Heart left ventricle (tissue), 16 donors: ENCODE results near the gene CLCN6. TPM values are rescaled to one million over a fixed set of nuclear protein-coding genes. Genes with fewer than 3 reads are reported as not detected.

ENCODE experiments used
- ATAC-seq, 4 donors: fragments of 200-7000 bp; cut with Tn5 transposase; one replicate each; pipeline ENCODE4 v1.9.1; 2020 to 2022; ENCODE audit warnings: moderate library complexity in 4 of 4, mild to moderate bottlenecking in 3 of 4, moderate number of reproducible peaks in 1 of 4
- DNase-seq, 5 donors: peaks; one replicate each; pipeline ENCODE4 v3.0.0-alpha.2; 2020
- H3K27ac ChIP-seq, 12 donors: fragments of 200-600 bp; sonication (generic) in 4 of 12; one replicate each; pipeline versions ENCODE4 v1.5.0 to v1.8.0; 2016 to 2022; ENCODE audit warnings: mild to moderate bottlenecking in 2 of 12
- H3K27me3 ChIP-seq, 9 donors: fragments of 200-600 bp; sonication (generic) in 2 of 9; one replicate each; pipeline versions ENCODE4 v1.5.1 to v1.8.0; 2016 to 2022; ENCODE audit warnings: mild to moderate bottlenecking in 3 of 9
- H3K36me3 ChIP-seq, 9 donors: fragments of 200-600 bp; sonication (generic) in 2 of 9; one replicate each; pipeline versions ENCODE4 v1.5.0 to v1.8.0; 2018 to 2022; ENCODE audit warnings: mild to moderate bottlenecking in 2 of 9
- H3K4me1 ChIP-seq, 12 donors: fragments of 200-600 bp; sonication (generic) in 4 of 12; one replicate each; pipeline versions ENCODE4 v1.5.0 to v1.8.0; 2016 to 2022; ENCODE audit warnings: mild to moderate bottlenecking in 3 of 12
- H3K4me3 ChIP-seq, 12 donors: fragments of 200-600 bp; sonication (generic) in 4 of 12; one replicate each; pipeline versions ENCODE4 v1.5.0 to v1.8.0; 2017 to 2022; ENCODE audit warnings: mild to moderate bottlenecking in 9 of 12, moderate library complexity in 4 of 12
- H3K9me3 ChIP-seq, 12 donors: fragments of 200-600 bp; sonication (generic) in 4 of 12; one replicate each; pipeline versions ENCODE4 v1.5.0 to v1.8.0; 2016 to 2022; ENCODE audit warnings: mild to moderate bottlenecking in 1 of 12
- POLR2A ChIP-seq, 2 donors: fragments of 450-650 bp; IDR thresholded peaks; one replicate each; pipeline ENCODE4 v1.6.1; 2017; ENCODE audit warnings: antibody characterized with exemption in 2 of 2, mild to moderate bottlenecking in 2 of 2, moderate library complexity in 2 of 2
- WGBS, 4 donors: extraction: QIAGEN DNeasy Blood & Tissue Kit in 2 of 4; methylation state at CpG; one replicate each; pipeline versions ENCODE4 v1.1.5 to v1.1.7; 2013 to 2018; 5-methylcytosine and 5-hydroxymethylcytosine counted together
- intact Hi-C, 10 donors: fragments of 100-400 bp; cut with DNase I; formaldehyde crosslinking; loops; one replicate each; pipeline versions ENCODE4 v1.11.1 to v1.14.2; 2022
- polyA plus RNA-seq, 2 donors: library from polyadenylated mRNA; stranded (reverse); fragments of 200-250 nt; gene quantifications; one replicate each; pipeline ENCODE4 v1.2.3, GENCODE V29; 2013
- total RNA-seq, 9 donors: library from RNA; depleted of rRNA in 2 of 9; stranded (reverse); fragments of >200 nt in 2 of 9; fragmentation: NEBNext Ultra II Directional in 3 of 9; extraction: Animal tissue kit (Norgen Biotek cat#: 25700) in 3 of 9; gene quantifications; one replicate each; pipeline versions ENCODE4 v1.1.0 to v1.2.4, GENCODE V29; 2016 to 2023
- TF ChIP-seq, protein P1 (sequence below), 12 donors: fragments of 200-600 bp; sonication (generic) in 4 of 12; IDR thresholded peaks; one replicate each; pipeline versions ENCODE4 v1.5.0 to v1.8.0; 2018 to 2022; ENCODE audit warnings: antibody characterized with exemption in 12 of 12, mild to moderate bottlenecking in 5 of 12
- donor health status: ischemic (EF 13 %, LVEDD 7.1; RV severe dilation, severe dysfunction).
- donor health status: healthy with polysubstance abuse.
- donor health status: DM: no; HTN: yes; CAD: no.
- donor health status: DM: no; HTN: no; CAD: no.
- donor health status: ischemic (EF 25% LVEDD 6.9; RV normal size, moderate dysfunction).
- donor health status: ischemic (EF 25% LVEDD 5.7; RV mildly dilated, moderate dysfunction).
- donor health status: healthy.
- donor health status: DM: yes; HTN: yes; CAD: no.
- donor health status: ischemic (EF 35%, LVEDD 5.7; RV mildly dilated, moderate dysfunction).
- donor health status: nonischemic (EF 11% LVEDD 7.7; RV severe dilation, severe dysfunction).
- donor health status: DM: yes; HTN: yes; CAD: no.
- donor health status: PGD.
- donor health status: ischemic (EF 29% LVEDD 5.4; RV normal size, mild dysfunction).
- donor health status: nonischemic (EF 23%, LVEDD 6.1; RV moderate dilation, normal function).

Gene CLCN6
- total and polyA plus RNA-seq, 11 donors, result 10.2 to 21.5 (median 17.2) TPM

DNA sequence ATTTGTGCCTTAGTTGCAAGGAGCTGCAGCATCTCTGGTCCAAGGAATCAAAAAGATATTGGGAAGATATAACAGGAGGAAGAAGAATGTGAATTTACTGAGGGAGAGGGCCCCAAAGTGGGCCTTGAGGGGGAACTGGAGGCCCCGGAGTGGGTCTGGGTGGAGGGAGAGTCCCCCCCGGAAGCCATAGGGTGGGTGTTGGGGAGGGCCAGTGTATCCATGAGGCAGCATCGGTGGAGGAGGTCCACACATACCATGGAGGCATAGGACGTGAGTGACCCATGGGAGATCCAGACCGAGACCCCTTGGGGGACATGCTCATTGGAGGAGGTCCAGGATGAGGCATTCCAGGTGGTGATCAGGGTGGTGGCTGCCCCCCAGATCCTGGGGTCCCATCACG lies 44.7 kb upstream of the CLCN6 start:
- no peak overlapping the region for H3K4me3 ChIP-seq
- no peak for DNase-seq
- H3K27ac ChIP-seq, result no peak overlapping the region
- H3K9me3 ChIP-seq, result no peaks in the 10 kb centered on the region
- intact Hi-C loops, result no loop called here
- H3K36me3 ChIP-seq, result no peaks in the 10 kb centered on the region
- H3K27me3 ChIP-seq, result peaks cover 6 to 21% (median 14%) of the 10 kb centered on the region in 9 donors
- no peak for ATAC-seq
- WGBS, 4 donors, result 81 to 92% (median 85%) methylated on average over 3 to 6 of the region's 6 CpGs
- no peak for TF ChIP-seq POLR2A (IDR thresholded peaks at IDR 0.05)
- TF ChIP-seq, protein P1, sequence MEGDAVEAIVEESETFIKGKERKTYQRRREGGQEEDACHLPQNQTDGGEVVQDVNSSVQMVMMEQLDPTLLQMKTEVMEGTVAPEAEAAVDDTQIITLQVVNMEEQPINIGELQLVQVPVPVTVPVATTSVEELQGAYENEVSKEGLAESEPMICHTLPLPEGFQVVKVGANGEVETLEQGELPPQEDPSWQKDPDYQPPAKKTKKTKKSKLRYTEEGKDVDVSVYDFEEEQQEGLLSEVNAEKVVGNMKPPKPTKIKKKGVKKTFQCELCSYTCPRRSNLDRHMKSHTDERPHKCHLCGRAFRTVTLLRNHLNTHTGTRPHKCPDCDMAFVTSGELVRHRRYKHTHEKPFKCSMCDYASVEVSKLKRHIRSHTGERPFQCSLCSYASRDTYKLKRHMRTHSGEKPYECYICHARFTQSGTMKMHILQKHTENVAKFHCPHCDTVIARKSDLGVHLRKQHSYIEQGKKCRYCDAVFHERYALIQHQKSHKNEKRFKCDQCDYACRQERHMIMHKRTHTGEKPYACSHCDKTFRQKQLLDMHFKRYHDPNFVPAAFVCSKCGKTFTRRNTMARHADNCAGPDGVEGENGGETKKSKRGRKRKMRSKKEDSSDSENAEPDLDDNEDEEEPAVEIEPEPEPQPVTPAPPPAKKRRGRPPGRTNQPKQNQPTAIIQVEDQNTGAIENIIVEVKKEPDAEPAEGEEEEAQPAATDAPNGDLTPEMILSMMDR (IDR thresholded peaks at IDR 0.05), result no peak
- peaks cover 0 to 6% (median 0%) of the 10 kb centered on the region in 12 donors for H3K4me1 ChIP-seq

DNA sequence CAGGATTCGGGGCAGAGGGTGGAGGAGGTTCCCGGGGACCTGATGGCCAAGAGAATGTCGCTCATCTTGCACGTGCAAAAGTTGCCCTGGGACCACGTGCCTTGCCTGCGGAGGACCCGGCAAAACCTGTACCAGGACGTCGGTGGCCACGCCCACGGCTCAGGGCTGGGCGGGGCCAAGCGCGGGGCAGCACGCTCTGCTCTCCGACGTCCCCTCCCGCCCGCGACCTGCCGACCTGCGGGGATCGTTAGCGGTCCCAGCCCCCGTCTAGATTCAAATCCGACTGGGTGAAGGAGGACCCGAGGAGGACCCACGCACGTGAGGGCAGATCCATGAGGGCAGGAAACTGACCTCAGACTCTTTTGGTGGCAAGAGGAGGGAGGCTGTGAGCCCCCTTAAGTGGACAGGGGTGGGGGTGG lies 44.0 kb upstream of the CLCN6 start, which contains the start of gene C1orf167:
Gene C1orf167 (plus strand): TSS at position 206 of the 419 bp plus-strand sequence. CDS start 2,208 bp downstream, outside the sequence.
- no peak within 1 kb of the TSS for H3K4me3 ChIP-seq
- TF ChIP-seq POLR2A (IDR thresholded peaks at IDR 0.05), result no peak
- TF ChIP-seq, protein P1 (IDR thresholded peaks at IDR 0.05), result no peak
- peaks cover 0 to 6% (median 0%) of the 10 kb centered on the region in 12 donors for H3K4me1 ChIP-seq
- peak in 3 of 4 donors; percentile 20 to 26 (median 20) for ATAC-seq
- no peaks in the 10 kb centered on the region for H3K9me3 ChIP-seq
- 6 to 13% (median 7%) methylated on average over 17 to 29 of the region's 29 CpGs for WGBS, 4 donors
- H3K27ac ChIP-seq, result no peak within 1 kb of the TSS
- intact Hi-C loops, result no loop called here
- no peak for DNase-seq
- peaks cover 6 to 21% (median 14%) of the 10 kb centered on the region in 9 donors for H3K27me3 ChIP-seq
- no peaks in the 10 kb centered on the region for H3K36me3 ChIP-seq

DNA sequence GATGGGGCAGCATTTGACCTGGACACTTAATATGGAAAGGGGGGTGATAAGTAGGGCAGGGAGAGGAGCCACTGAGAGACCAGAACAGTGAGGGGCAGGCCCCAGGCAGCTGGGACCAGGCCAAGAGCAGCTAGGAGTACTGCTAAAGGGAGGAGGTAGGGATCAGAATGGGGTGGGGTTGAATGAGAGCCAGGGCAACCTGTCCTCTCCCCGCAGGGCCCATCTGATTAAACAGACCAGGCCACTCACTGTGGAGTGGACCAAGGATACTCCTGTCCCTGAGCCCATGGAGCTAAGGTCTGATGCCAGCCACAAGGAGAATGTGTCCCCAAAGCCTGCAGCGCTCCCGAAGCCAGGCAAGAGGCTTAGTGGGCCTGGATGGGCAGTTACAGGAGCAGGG lies 41.9 kb upstream of the CLCN6 start:
- Histone ChIP-seq H3K27ac (no peak overlapping the region), H3K27me3 (peaks cover 6 to 21% (median 14%) of the 10 kb centered on the region in 9 donors), H3K4me3 (no peak overlapping the region), H3K9me3 (no peaks in the 10 kb centered on the region), H3K36me3 (no peaks in the 10 kb centered on the region), H3K4me1 (peaks cover 0 to 15% (median 6%) of the 10 kb centered on the region in 12 donors)
- intact Hi-C loops, result no loop called here
- DNase-seq (no peak), ATAC-seq (no peak)
- TF ChIP-seq POLR2A (IDR thresholded peaks at IDR 0.05), result no peak
- TF ChIP-seq, protein P1 (IDR thresholded peaks at IDR 0.05), result no peak
- WGBS, 4 donors, result 74 to 89% (median 82%) methylated on average over 3 of the region's 3 CpGs

DNA sequence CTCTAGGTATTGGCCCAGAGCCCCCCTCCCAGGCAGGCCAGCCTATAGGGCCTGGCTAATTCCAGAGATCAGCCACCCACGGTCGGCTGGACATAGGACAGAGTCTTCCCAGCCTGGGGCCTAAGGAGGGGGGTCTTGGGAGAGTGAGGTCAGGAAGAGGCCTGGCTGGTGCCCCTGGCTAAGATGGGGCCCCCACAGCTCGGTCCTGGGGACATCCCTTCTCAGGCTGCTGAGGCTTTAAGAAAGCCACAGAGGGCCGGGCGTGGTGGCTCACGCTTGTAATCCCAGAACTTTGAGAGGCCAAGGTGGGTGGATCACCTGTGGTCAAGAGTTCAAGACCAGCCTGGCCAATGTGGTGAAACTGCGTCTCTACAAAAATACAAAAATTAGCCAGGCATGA lies 41.5 kb upstream of the CLCN6 start:
- peaks cover 0 to 15% (median 6%) of the 10 kb centered on the region in 12 donors for H3K4me1 ChIP-seq
- no peak for DNase-seq
- intact Hi-C loops, result no loop called here
- 84 to 92% (median 87%) methylated on average over 3 to 7 of the region's 7 CpGs for WGBS, 4 donors
- no peak for TF ChIP-seq POLR2A (IDR thresholded peaks at IDR 0.05)
- TF ChIP-seq, protein P1 (IDR thresholded peaks at IDR 0.05), result no peak
- no peak for ATAC-seq
- H3K27me3 ChIP-seq, result peaks cover 6 to 21% (median 14%) of the 10 kb centered on the region in 9 donors
- H3K27ac ChIP-seq, result no peak overlapping the region
- H3K9me3 ChIP-seq, result no peaks in the 10 kb centered on the region
- no peaks in the 10 kb centered on the region for H3K36me3 ChIP-seq
- H3K4me3 ChIP-seq, result no peak overlapping the region
